GF-D8 (cell line): ENCODE measurements around the gene CPNE7.
A peak's percentile ranks its signal among the peaks of the same experiment; 100 is the strongest.

Experiments used
- DNase-seq: peaks from one replicate; lab custom pipeline; 2025; lab: John Stamatoyannopoulos, UW

Gene CPNE7

DNA sequence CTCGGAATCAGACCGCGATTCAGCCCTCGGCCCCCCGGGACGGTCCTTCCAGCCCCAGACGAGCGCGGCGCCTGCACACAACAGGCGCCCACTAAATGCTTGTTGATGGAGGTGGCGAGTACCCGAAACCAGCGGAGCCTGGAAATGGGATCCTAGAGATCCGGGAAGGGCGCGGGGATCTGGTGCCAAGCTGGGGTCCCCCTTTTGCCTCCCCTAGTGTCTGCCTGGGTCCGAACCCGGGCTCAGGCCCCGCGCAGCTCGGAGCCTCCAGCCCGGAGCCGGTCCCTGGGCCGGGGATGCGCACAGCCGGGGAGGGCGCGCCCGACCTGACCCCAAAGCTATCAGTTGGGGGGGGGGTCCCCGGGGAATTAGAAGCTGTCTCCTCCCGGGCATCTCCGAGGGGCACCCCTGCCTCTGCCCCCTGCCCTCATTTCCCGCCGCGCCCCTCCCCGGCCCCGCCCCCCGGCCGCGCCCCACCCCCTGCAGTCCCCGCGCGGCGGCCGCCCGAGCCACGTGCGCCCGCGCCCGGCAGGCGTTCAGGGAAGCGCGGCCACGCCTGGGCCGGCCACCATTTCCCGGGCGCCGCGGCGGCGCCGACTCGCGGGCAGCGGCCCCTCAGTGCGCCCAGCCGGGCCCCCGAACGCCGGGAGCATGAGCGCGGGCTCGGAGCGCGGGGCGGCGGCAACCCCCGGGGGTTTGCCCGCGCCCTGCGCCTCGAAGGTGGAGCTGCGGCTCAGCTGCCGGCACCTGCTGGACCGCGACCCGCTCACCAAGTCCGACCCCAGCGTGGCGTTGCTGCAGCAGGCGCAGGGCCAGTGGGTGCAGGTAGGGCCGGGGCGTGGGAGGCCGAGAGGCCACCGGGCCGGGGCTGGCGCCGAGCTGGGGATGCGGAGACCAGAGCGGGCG is at the start of gene CPNE7:
Gene CPNE7 (plus strand): TSS at position 512 of the 906 bp plus-strand sequence. CDS start 140 bp downstream, at position 652.
- no peak for DNase-seq

DNA sequence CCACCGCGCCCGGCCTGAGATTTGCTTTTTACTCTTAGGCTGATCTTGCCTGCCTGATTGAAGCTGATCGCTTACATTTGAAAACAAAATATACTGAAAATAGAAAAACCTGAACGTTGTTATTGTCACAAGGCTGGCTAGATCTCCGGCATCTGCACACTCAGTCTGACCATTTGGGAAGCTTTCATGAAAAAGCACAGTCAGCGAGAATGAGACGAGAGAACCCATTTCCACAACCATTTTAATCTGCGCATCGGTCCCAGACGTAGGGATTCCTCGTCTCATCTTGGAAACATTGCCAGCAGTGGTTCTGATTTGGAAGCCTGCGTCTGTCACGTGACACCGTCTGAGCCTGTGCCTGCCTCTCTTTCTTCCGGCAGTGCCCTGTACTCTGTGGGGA is 46.5 kb upstream of the CPNE7 start:
- DNase-seq: no peak

DNA sequence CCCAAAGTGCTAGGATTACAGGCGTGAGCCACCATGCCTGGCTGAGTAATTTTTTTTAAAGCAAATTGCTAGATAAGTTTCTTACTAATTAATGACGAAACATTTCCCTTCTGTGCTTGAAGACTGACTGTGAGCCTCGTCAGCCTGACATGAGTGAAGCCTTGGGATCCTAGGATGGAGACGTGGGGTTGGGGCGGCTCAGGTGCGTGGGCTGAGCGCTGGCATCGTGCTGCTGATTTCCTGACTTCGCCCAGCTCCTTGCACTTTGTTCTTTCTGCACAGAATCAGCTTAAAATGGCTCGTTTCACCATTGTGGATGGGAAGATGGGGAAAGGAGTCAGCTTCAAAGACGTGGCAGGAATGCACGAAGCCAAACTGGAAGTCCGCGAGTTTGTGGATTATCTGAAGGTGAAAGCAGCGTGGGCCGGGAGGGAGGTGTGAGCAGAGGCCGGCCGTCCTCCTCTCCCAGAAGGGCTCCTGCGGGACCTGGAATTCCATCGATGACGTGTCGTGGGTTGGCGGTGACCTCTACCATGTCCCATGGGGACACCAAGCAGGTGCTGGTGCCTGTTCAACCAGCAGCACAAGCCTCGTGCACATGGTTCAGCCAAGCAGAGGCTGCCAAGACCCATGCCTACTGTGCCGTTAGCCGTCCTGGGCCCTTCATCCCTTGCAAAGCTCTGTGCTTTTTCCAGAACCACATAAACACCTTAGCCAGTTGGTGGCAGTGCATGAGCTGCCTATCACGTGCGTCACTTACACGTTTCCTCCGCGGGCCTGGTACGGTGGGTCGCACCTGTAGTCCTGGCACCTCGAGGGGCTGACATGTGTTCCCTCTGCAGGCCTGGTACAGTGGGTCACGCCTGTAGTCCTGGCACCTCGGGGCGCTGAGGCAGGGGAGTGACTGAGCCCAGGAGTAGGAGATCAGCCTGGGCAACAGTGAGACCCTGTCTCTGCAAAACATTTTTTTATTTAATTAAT is 44.9 kb upstream of the CPNE7 start:
- DNase-seq: no peak

DNA sequence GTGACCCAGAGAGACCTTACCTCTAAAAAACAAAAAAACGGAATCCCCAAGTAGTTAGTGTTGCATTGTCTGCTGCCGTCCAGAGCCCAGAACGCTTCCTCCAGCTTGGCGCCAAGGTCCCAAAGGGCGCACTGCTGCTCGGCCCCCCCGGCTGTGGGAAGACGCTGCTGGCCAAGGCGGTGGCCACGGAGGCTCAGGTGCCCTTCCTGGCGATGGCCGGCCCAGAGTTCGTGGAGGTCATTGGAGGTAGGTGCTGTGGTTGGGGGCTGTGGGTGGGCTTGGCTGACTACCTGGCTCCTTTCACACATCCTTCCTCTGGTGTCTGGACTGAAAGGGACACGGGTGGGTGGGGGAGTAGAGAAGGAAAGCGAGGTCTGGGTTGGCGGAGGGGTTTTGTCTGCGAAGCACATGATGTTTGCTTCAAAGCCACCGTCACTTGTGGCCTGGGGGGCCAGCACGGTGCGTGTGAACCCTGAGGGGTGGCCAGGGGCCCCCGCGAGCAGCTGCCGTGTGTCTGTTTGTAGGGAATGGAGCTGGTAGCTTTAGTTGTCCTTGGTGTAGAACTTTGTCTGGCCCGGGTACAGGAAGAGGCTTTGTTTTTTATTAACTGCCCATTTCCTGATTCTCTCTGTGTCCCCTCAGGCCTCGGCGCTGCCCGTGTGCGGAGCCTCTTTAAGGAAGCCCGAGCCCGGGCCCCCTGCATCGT is 43.6 kb upstream of the CPNE7 start:
- no peak for DNase-seq

DNA sequence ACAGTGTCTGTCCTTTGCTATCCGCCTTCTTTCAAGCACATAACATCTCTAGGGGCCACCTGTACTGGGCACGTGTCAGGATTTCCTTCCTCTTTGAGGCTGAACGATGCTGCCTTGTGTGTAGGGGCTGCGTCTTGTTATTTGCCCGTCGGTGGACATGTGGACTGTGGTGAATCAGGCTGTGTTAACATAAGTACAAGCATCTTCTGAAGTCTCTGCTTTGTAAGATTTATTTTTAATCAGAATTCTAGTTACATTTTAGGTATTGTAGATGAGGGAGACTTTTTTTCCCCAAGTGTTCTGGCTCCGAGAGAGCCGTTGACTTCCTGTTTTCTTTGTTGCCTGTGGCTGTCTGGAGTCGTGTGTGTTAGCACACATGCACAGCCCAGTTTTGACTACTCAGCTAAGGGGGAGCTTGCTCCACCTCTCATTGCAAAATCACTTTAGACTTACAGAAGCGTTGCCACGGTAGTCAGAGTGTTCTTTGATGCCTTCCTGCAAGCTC is 41.3 kb upstream of the CPNE7 start:
- DNase-seq: peak; percentile 93

DNA sequence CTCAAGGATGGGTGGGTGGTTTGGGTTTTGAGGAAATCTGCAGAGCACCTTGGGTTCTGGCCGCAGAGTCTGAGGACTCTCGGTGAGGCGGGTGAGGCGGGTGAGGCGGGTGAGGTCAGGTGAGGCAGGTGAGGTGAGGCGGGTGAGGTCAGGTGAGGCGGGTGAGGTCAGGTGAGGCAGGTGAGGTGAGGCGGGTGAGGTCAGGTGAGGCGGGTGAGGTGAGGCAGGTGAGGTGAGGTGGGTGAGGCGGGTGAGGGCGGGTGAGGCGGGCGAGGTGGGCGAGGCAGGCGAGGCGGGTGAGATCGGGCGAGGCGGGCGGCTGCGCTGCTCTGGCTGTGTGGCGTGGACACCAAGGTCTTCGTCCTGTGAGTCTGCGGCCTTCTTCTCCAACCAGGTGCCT is 39.2 kb upstream of the CPNE7 start:
- DNase-seq: no peak

DNA sequence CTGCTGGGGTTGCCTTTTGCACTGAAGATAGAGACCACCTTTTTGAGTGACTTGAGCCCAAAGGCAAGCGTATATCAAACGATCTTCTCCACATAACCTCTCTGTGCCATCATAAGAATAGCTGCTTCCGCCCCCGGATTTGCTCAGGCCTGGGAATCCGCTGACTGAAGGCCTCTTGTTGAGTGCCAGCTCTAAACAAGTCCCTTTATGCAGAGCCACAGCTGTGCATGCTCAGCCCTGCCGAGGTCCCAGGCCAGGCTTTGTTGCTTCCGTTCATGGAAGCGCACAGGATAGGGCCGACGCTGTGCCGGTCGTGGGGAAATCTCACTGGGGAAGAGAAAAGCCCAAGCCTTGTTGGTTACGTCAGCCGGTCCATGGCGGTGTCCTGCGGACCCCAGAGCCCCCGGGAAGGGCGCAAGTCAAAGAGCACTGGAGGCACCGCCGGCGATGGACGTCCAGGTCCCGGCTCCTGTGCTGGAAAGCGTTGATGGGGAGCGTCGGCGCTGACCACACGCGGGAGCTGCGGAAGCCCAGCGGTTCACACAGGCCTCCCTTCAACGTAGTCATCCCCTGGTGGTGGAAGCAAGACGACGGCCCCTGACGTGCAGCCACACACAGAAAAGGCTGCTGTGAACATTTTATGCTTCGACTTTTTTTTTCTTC is 38.5 kb upstream of the CPNE7 start:
- no peak for DNase-seq

- DNase-seq: no peak
Measured at GRCh38 chr16:89537549-89537925, 38.0 kb upstream of the CPNE7 start.

GRCh38 chr16:89538286-89538685 is 37.3 kb upstream of the CPNE7 start:
- no peak for DNase-seq

DNA sequence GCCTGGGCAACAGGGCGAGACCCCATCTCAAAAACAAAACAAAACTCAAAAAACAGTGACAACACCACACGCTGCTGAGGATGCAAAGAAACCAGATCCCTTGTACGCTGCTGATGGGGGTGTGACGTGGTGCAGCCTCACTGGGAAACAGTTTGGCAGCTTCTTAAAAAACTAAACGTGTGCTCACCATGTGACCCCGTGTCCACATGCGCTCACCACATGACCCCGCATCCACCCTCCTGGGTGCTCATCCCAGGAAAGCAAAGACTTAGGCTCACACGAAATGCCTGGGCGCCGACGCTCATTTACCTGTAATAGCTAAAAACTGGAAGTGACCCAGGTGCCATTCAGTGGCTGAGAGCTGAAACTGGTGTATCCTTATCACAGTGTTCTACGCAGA is 35.0 kb upstream of the CPNE7 start:
- no peak for DNase-seq

DNA sequence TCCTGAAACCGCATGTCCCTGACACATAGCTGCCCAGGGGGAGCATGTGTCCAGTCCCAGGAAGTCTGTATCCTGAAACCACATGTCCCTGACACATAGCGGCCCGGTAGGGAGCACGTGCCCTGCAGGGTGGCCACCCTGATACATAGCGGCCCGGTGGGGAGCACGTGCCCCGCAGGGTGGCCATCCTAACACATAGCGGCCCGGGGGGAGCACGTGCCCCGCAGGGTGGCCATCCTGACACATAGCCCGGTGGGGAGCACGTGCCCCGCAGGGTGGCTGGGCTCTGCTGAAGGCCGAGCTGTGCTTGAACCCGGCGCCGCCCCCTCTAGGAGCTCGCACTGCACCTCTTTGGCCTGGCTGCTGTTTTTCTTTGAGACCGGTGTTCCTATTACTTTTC is 33.8 kb upstream of the CPNE7 start:
- no peak for DNase-seq

DNA sequence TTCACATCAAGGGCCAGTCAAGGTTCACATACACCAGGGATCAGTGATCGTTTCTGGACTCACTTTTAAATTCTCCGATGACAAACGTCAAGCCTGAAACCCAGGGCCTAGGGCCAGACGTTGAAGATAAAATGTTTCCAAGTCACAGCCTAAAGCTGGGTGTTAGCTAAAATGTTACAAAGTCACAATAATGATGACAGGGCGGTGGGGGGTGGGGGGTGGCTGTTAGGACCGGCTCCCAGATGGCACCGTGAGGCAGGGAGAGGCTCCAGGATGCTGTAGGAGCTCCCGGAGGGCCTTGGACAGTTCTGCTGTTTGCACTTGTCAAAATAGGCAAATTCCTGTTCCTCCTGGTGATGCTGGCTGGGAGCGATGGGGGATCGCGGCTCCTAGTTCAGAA is 31.4 kb upstream of the CPNE7 start:
- no peak for DNase-seq

- DNase-seq: no peak
Measured at GRCh38 chr16:89544713-89545043, 30.9 kb upstream of the CPNE7 start.

DNA sequence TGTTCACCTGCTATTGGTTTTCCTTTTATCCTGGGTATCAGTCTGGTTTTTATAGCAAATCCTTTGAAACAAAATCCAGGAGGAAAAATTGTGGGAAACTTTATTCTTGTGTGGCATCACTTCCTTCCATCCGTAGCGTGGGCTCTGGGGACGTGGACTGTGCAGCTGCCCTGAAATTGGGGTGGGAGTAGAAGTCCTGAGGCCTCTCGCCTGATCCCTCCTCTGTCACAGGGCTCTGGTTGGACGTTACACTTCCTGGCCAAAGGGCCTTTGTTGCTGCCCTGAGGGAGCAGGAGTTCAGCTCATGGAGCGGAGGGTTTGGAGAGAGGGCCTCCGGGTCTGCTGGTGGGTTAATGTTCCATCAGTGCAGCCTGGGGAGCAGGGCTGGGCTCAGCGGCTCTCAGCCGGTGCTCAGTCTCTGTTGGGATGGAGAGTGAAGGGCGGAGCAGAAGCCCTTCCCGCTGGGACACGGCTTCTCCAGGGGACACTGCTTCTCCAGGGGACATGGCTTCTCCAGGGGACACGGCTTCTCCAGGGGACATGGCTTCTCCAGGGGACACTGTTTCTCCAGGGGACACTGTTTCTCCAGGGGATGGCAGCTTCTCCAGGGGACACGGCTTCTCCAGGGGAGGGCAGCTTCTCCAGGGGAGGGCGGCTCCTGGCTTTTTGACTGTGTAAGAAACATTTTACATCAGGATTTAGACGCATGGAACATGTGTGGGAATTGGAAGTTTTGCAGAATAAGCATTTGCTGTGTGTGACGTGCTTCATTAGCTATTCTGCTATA is 30.3 kb upstream of the CPNE7 start:
- DNase-seq: no peak

DNA sequence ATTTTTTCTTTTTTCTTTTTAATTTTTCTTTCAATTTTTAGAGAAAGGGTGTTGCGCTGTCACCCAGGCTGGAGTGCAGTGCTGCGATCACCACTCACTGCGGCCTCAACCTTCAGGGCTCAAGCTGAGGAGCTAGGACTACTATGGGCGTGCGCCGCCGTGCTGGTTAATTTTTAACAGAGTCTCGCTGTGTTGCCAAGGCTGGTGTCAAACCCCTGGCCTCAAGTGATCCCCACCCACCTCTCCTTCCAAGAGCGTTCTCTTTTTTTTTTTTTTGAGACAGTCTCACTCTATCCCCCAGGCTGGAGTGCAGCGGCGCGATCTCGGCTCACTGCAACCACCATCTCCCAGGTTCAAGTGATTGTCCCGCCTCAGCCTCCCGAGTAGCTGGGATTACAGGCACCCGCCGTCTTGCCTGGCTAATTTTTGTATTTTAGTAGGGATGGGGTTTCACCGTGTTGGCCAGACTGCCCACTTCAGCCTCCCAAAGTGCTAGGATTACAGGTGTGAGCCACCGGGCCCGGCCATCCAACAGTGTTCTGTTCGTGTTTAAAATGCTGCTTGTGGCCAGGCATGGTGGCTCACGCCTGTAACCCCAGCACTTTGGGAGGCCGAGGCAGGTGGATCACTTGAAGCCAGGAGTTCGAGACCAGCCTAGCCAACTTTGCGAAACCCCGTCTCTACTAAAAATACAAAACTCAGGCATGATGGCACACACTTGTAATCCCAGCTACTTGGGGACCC is 29.6 kb upstream of the CPNE7 start:
- DNase-seq: no peak

GRCh38 chr16:89546781-89547180 is 28.8 kb upstream of the CPNE7 start:
- DNase-seq: no peak

DNA sequence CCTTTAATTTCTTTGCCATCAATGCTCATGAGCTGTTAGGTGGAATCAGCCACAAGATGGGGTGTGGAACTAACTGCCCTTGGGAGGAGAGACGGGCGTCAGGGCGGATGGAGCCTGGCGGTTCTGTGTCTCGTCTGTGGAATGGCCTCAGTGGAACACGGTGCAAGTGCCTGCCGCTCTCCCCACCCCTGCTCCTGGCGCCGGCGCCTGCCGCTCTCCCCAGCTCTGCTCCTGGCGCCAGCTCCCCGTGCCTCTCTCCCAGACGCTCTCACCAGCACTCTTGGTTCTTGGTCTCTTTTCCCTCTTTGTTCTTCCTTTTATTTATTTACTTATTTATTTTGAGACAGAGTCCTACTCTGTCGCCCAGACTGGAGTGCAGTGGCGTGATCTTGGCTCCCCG is 28.3 kb upstream of the CPNE7 start:
- DNase-seq: no peak

DNA sequence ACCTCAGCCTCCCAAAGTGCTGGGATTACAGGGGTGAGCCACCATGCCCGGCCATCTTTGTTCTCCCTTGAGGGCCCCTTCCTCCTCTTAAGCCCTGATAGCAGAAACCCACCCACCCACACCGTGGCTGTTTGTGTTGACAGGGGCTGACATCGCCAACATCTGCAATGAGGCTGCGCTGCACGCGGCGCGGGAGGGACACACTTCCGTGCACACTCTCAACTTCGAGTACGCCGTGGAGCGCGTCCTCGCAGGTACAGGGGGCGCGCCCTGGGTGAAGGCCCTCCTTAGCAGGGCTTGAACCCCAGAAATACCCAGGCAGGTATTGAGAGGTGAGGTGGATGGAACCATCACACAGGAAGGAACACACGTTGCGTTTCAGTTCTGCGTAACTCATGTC is 27.7 kb upstream of the CPNE7 start:
- no peak for DNase-seq

GRCh38 chr16:89548344-89549006 is 27.1 kb upstream of the CPNE7 start:
- DNase-seq: no peak
